ENCODE data around the gene JOSD1.
A peak's percentile ranks its signal among the peaks of the same experiment; 100 is the strongest.
"Not testable (repeated sequence)": the region's sequence is repeated elsewhere in the genome, so short reads cannot be mapped to it uniquely, and the experiment has no call there.

The JOSD1 gene

GRCh38 chr22:38675833-38676232, 24.9 kb downstream of the JOSD1 start:
- DNase-seq: no peak

GRCh38 chr22:38674888-38675287, 25.9 kb downstream of the JOSD1 start:
- DNase-seq: no peak

GRCh38 chr22:38657045-38657909, 43.5 kb downstream of the JOSD1 start:
- DNase-seq: no peak

GRCh38 chr22:38656256-38657044, 44.3 kb downstream of the JOSD1 start, which contains the start of the genes CBY1 and FAM227A:
TSS of gene CBY1 (plus strand) at chr22:38656638. CDS start at chr22:38668055, 11,417 bp downstream.
TSS of gene FAM227A (minus strand) at chr22:38656392. CDS start at chr22:38650168, 6,224 bp downstream.
- DNase-seq: peak; percentile 91

- no peak for DNase-seq
Measured at GRCh38 chr22:38655519-38656255, 45.1 kb downstream of the JOSD1 start.

- no peak for DNase-seq
Measured at GRCh38 chr22:38653741-38654140, 47.0 kb downstream of the JOSD1 start.

- DNase-seq: no peak
Measured at GRCh38 chr22:38652859-38653258, 47.9 kb downstream of the JOSD1 start.

GRCh38 chr22:38649841-38650522, 50.8 kb downstream of the JOSD1 start:
- DNase-seq: no peak

- no peak for DNase-seq
Measured at GRCh38 chr22:38645430-38645829, 55.3 kb downstream of the JOSD1 start.

- DNase-seq: not testable (repeated sequence)
Measured at GRCh38 chr22:38644245-38644644, 56.5 kb downstream of the JOSD1 start.

GRCh38 chr22:38641476-38642040, 59.2 kb downstream of the JOSD1 start:
- DNase-seq: no peak

GRCh38 chr22:38638728-38639127, 62.0 kb downstream of the JOSD1 start:
- DNase-seq: no peak

- DNase-seq: no peak
Measured at GRCh38 chr22:38638216-38638615, 62.5 kb downstream of the JOSD1 start.
